Activated T-helper 1 cell treated with Interleukin-2 at 50 U/mL for 16 hours (primary cell): ENCODE results near the gene THEM4.
A peak's percentile ranks its signal among the peaks of the same experiment; 100 is the strongest.

Experiments used
- DNase-seq: peaks from one replicate; pipeline ENCODE4 v3.0.0-alpha.2; 2020; ENCODE audit warnings: low read depth

Gene THEM4

GRCh38 chr1:151909167-151910149 is at the start of gene THEM4:
THEM4 (minus strand) TSS chr1:151909511; CDS start chr1:151909458, 53 bp downstream.
- peak; percentile 85 for DNase-seq

- DNase-seq: no peak
Observed at GRCh38 chr1:151958959-151959358, 49.6 kb upstream of the THEM4 start.

GRCh38 chr1:151956957-151957497 is 47.7 kb upstream of the THEM4 start:
- no peak for DNase-seq

GRCh38 chr1:151953409-151954094 is 44.2 kb upstream of the THEM4 start:
- DNase-seq: no peak

GRCh38 chr1:151952811-151953210 is 43.5 kb upstream of the THEM4 start:
- DNase-seq: no peak

- DNase-seq: no peak
Observed at GRCh38 chr1:151949371-151950193, 40.3 kb upstream of the THEM4 start.

GRCh38 chr1:151948506-151948905 is 39.2 kb upstream of the THEM4 start:
- DNase-seq: no peak

- DNase-seq: no peak
Observed at GRCh38 chr1:151947140-151947539, 37.8 kb upstream of the THEM4 start.

GRCh38 chr1:151945725-151946722 is 36.7 kb upstream of the THEM4 start:
- peak; percentile 69 for DNase-seq

GRCh38 chr1:151944857-151945575 is 35.7 kb upstream of the THEM4 start:
- no peak for DNase-seq

- DNase-seq: no peak
Observed at GRCh38 chr1:151944126-151944856, 35.0 kb upstream of the THEM4 start.

GRCh38 chr1:151943591-151943990 is 34.3 kb upstream of the THEM4 start:
- no peak for DNase-seq

GRCh38 chr1:151942882-151943281 is 33.6 kb upstream of the THEM4 start:
- no peak for DNase-seq

GRCh38 chr1:151940541-151940940 is 31.2 kb upstream of the THEM4 start:
- DNase-seq: no peak

GRCh38 chr1:151939779-151940178 is 30.5 kb upstream of the THEM4 start:
- no peak for DNase-seq

- no peak for DNase-seq
Observed at GRCh38 chr1:151939141-151939540, 29.8 kb upstream of the THEM4 start.

GRCh38 chr1:151936653-151937052 is 27.3 kb upstream of the THEM4 start:
- no peak for DNase-seq

GRCh38 chr1:151935894-151936602 is 26.7 kb upstream of the THEM4 start:
- no peak for DNase-seq

- no peak for DNase-seq
Observed at GRCh38 chr1:151935154-151935553, 25.8 kb upstream of the THEM4 start.
